GM12878 (cell line): ENCODE data around the gene LRRC56. TPM values are rescaled to one million over a fixed set of nuclear protein-coding genes. Genes with fewer than 3 reads are reported as not detected.

Experiments used
- ATAC-seq: fragments of 200-7000 bp; cut with Tn5 transposase; 3 replicates; pipeline ENCODE4 v1.9.1; 2020; ENCODE audit warnings: mild to moderate bottlenecking, moderate library complexity
- BruUV-seq: library from RNA; stranded (reverse); fragments of 400-500 nt; replicated peaks from 2 replicates; lab custom pipeline; 2021; lab: Mats Ljungman, UMichigan
- CTCF ChIA-PET: fragments of 300-600 bp; sonication (Branson Sonifier 250); formaldehyde crosslinking; extraction: SDS; loops from one replicate; lab custom pipeline; 2021; ENCODE audit warnings: inconsistent platforms; lab: Yijun Ruan, JAX
- POLR2A ChIA-PET: fragments of 350-600 bp; formaldehyde crosslinking; extraction: SDS; loops from one replicate; lab custom pipeline; 2021; ENCODE audit warnings: inconsistent platforms; lab: Charles Lee
- RAD21 ChIA-PET: fragments of 300-600 bp; sonication (Branson Sonifier 250); formaldehyde crosslinking; loops from one replicate; lab custom pipeline; 2023; ENCODE audit warnings: antibody characterized with exemption; ENCODE audit not compliant: unreplicated experiment; lab: Charles Lee
- SMC1A ChIA-PET: fragments of 300-600 bp; sonication (Branson Sonifier 250); formaldehyde crosslinking; loops from one replicate; lab custom pipeline; 2023; ENCODE audit not compliant: unreplicated experiment, uncharacterized antibody; lab: Charles Lee
- DNase-seq: peaks from one replicate; pipeline ENCODE4 v3.0.0-alpha.2; 2011; ENCODE audit warnings: low read depth, low spot score
- FAIRE-seq: peaks from 3 replicates; lab custom pipeline; 2011; peaks lifted over from hg19 to GRCh38; lab: Jason Lieb, UNC
- H2AFZ ChIP-seq: 2 replicates; pipeline ENCODE4 v1.6.0; 2011; ENCODE audit warnings: low read depth, low read length, control low read depth; ENCODE audit not compliant: control insufficient read depth
- H3K27ac ChIP-seq: 2 replicates; pipeline ENCODE4 v1.5.1; 2011; ENCODE audit warnings: control low read depth; ENCODE audit not compliant: control insufficient read depth, insufficient read depth
- H3K27me3 ChIP-seq, 2 experiments: replicated peaks in 1 of 2; 2 replicates each; pipeline versions ENCODE4 v1.6.0 to v1.6.1; 2011; ENCODE audit warnings: low read length in 1 of 2; ENCODE audit not compliant: control insufficient read depth in 2 of 2, insufficient read depth in 2 of 2
- H3K36me3 ChIP-seq, 2 experiments: 2 replicates each; pipeline ENCODE4 v1.5.1; 2011; ENCODE audit warnings: low read length in 1 of 2; ENCODE audit not compliant: control insufficient read depth in 2 of 2, insufficient read depth in 2 of 2
- H3K4me1 ChIP-seq: 2 replicates; pipeline ENCODE4 v1.6.1; 2011; ENCODE audit warnings: mild to moderate bottlenecking, low read length, moderate library complexity, mixed read lengths; ENCODE audit not compliant: control insufficient read depth, insufficient read depth
- H3K4me2 ChIP-seq: 2 replicates; pipeline ENCODE4 v1.6.0; 2011; ENCODE audit warnings: control low read depth; ENCODE audit not compliant: control insufficient read depth, insufficient read depth
- H3K4me3 ChIP-seq: fragments of 200-600 bp; sonication (generic); 2 replicates; pipeline ENCODE4 v1.5.1; 2016
- H3K79me2 ChIP-seq: 2 replicates; pipeline ENCODE4 v1.6.0; 2011; ENCODE audit warnings: low read length; ENCODE audit not compliant: control insufficient read depth, insufficient read depth
- H3K9ac ChIP-seq: 2 replicates; pipeline ENCODE4 v1.8.0; 2011; ENCODE audit warnings: low read length, control low read depth, mixed read lengths; ENCODE audit not compliant: control insufficient read depth, insufficient read depth
- H3K9me3 ChIP-seq: replicated peaks from 3 replicates; pipeline ENCODE4 v1.5.1; 2011; ENCODE audit warnings: mild to moderate bottlenecking, low read length; ENCODE audit not compliant: control insufficient read depth, insufficient read depth
- H4K20me1 ChIP-seq: 2 replicates; pipeline ENCODE4 v1.6.0; 2011; ENCODE audit not compliant: control insufficient read depth, insufficient read depth
- ZBTB33 ChIP-seq: fragments of 450-650 bp; IDR thresholded peaks from 2 replicates; pipeline ENCODE4 v1.6.1; 2017; ENCODE audit warnings: mild to moderate bottlenecking
- WGBS: methylation state at CpG from one replicate; pipeline ENCODE4 v1.1.6; 2016; ENCODE audit warnings: low lambda C conversion rate; ENCODE audit not compliant: insufficient replicate concordance, insufficient coverage; ENCODE audit errors: missing lambda C conversion rate; 5-methylcytosine and 5-hydroxymethylcytosine counted together
- in situ Hi-C: fragments of 300-500 bp; cut with MboI; formaldehyde crosslinking; loops from 9 replicates; pipeline ENCODE4 v1.14.3; 2018; ENCODE audit warnings: mixed read lengths
- intact Hi-C: fragments of 100-400 bp; cut with micrococcal nuclease; formaldehyde crosslinking; loops from one replicate; pipeline ENCODE4 v1.14.2; 2022; ENCODE audit not compliant: unreplicated experiment
- polyA plus RNA-seq, 11 experiments: library from polyadenylated mRNA; depleted of rRNA in 4 of 11; unstranded in 6 of 11; stranded (reverse) in 5 of 11; fragments of >200 nt; fragmentation: Nextera tagmentation in 4 of 11; fragmentation: Illumina TruSeq in 1 of 11; extraction: Ambion mirVana in 4 of 11; extraction: Trizol in 1 of 11; gene quantifications; 1 replicate in 1 of 11; 2 replicates in 10 of 11; pipeline versions ENCODE4 v1.2.1 to v1.2.3, GENCODE V29; 2011 to 2016; ENCODE audit warnings: inconsistent platforms in 2 of 11, missing spikeins in 2 of 11, low read depth in 1 of 11
- total RNA-seq, 4 experiments: library from RNA; depleted of rRNA in 3 of 4; stranded (reverse); fragments of >200 nt in 3 of 4; fragmentation: Illumina TruSeq in 1 of 4; extraction: Trizol in 1 of 4; gene quantifications; 2 replicates each; pipeline versions ENCODE4 v1.2.1 to v1.2.3, GENCODE V29; 2013 to 2021
- TF ChIP-seq, protein P1 (sequence below), 3 experiments: IDR thresholded peaks in 2 of 3; conservative IDR thresholded peaks in 1 of 3; 2 replicates each; pipeline ENCODE4 v1.5.1; 2011; ENCODE audit warnings: low read depth in 3 of 3, low read length in 3 of 3, mild to moderate bottlenecking in 3 of 3, control low read depth in 2 of 3, moderate library complexity in 2 of 3, inconsistent platforms in 1 of 3, mixed read lengths in 1 of 3; ENCODE audit not compliant: control insufficient read depth in 2 of 3, insufficient read depth in 1 of 3; ENCODE audit errors: extremely low read depth in 1 of 3

LRRC56 gene
- total and polyA plus RNA-seq, 10 of the 15 experiments (the other 5 are each of a cell fraction or from before 2014, with no cell fraction given): 0.02 to 1.9 (median 0.75) TPM; not detected in 1

DNA sequence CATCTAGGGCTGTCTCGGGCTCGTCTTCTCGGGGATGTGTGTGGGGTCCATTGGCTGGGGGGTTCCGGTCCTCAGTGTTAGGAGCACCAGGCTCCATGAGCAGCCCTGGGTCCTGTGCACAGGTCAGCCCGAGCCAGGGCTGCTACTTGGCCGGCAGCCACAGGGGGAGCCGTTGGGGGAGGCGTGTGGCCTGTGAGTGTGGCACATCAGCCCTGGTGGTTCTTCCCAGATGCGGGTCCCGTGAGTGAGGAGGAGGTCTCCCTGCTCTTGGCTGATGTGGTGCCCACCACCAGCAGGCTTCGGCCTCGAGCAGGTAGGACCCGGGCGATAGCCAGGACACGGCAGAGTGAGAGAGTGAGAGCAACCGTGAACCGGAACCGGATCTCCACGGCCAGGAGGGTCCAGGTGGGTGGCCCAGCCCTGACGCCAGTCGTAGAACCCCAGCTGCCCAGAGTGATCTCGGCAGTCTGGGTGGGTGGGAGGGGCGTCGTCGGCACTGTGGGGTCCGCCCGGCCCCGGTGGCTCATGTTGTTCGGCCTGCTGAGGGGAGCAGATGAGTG, 59.9 kb downstream of the LRRC56 start:
- ChIA-PET SMC1A (no interaction called here), CTCF (no interaction called here), RAD21 (no interaction called here), POLR2A (no interaction called here)
- no peaks in the 10 kb centered on the region; the same call in 1 of the 2 replicates for H4K20me1 ChIP-seq
- peak; percentile 74 for ATAC-seq
- no TSS peak for BruUV-seq
- H3K9me3 ChIP-seq: no peaks in the 10 kb centered on the region
- WGBS: 95% methylated on average over 26 of the region's 29 CpGs
- no peak overlapping the region for H3K4me3 ChIP-seq
- peaks cover 18 to 56% of the 10 kb centered on the region in 2 experiments; a peak in 3 of 4 replicates for H3K36me3 ChIP-seq
- H2AFZ ChIP-seq: no peak overlapping the region
- TF ChIP-seq, protein P1, sequence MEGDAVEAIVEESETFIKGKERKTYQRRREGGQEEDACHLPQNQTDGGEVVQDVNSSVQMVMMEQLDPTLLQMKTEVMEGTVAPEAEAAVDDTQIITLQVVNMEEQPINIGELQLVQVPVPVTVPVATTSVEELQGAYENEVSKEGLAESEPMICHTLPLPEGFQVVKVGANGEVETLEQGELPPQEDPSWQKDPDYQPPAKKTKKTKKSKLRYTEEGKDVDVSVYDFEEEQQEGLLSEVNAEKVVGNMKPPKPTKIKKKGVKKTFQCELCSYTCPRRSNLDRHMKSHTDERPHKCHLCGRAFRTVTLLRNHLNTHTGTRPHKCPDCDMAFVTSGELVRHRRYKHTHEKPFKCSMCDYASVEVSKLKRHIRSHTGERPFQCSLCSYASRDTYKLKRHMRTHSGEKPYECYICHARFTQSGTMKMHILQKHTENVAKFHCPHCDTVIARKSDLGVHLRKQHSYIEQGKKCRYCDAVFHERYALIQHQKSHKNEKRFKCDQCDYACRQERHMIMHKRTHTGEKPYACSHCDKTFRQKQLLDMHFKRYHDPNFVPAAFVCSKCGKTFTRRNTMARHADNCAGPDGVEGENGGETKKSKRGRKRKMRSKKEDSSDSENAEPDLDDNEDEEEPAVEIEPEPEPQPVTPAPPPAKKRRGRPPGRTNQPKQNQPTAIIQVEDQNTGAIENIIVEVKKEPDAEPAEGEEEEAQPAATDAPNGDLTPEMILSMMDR (IDR thresholded peaks at IDR 0.05 in 2 of 3, conservative IDR thresholded peaks at IDR 0.05 in 1 of 3; ENCODE audit: control insufficient read depth in 2 of 3, extremely low read depth in 1 of 3, insufficient read depth in 1 of 3, low read depth in 3 of 3, low read length in 3 of 3): peak in 1 of 3 experiments; percentile 26; a peak in 2 of 6 replicates
- no peak for TF ChIP-seq ZBTB33
- DNase-seq: no peak
- no peaks in the 10 kb centered on the region for H3K4me1 ChIP-seq
- FAIRE-seq: no peak
- H3K9ac ChIP-seq: no peak overlapping the region
- no peak overlapping the region for H3K27ac ChIP-seq
- in situ Hi-C loops (no loop called here), intact Hi-C loops (no loop called here)
- H3K4me2 ChIP-seq: no peak overlapping the region
- H3K27me3 ChIP-seq: no peaks in the 10 kb centered on the region
- H3K79me2 ChIP-seq: no peaks in the 10 kb centered on the region
